ENCODE results near the gene GHITM. TPM values are rescaled to one million over a fixed set of nuclear protein-coding genes. Genes with fewer than 3 reads are reported as not detected.

Gene GHITM
- total RNA-seq, 1 experiment from 2014 or later: 272 TPM

GRCh38 chr10:84194424-84195043 is 55.2 kb downstream of the GHITM start, which contains the start of gene CDHR1:
Gene CDHR1, plus strand, starts transcription at chr10:84194537. Its CDS starts 224 bp downstream, at chr10:84194761.
- H3K27me3 Mint-ChIP-seq (ENCODE audit: insufficient read depth, unreplicated experiment): peaks cover 35% of the 10 kb centered on the region
- no peak for TF ChIP-seq CTCF (IDR thresholded peaks at IDR 0.05; ENCODE audit: unreplicated experiment)
- H3K36me3 Mint-ChIP-seq (ENCODE audit: insufficient read depth, unreplicated experiment): no peaks in the 10 kb centered on the region
- no peak for DNase-seq (ENCODE audit: unreplicated experiment)
- no TSS peak for BruUV-seq (replicated peaks)
- peaks cover 7% of the 10 kb centered on the region for H3K4me1 Mint-ChIP-seq (ENCODE audit: insufficient read depth, unreplicated experiment)
- no peaks in the 10 kb centered on the region for H3K9me3 Mint-ChIP-seq (ENCODE audit: unreplicated experiment)
- H3K4me3 Mint-ChIP-seq (ENCODE audit: unreplicated experiment): no peak within 1 kb of the TSS
- intact Hi-C loops (cut with micrococcal nuclease): no loop called here
- no peak within 1 kb of the TSS for H3K27ac Mint-ChIP-seq (ENCODE audit: low read depth, unreplicated experiment)
- ChIA-PET CTCF (interaction anchor here (0.5 to 4.8 kb wide), 5 partner anchors 9 to 33 kb away, joined by 3 to 58 read pairs (median 4); no protein-coding TSS in a partner anchor), POLR2A (no interaction called here)

GRCh38 chr10:84195044-84195830 is 55.9 kb downstream of the GHITM start:
- Mint-ChIP-seq H3K9me3 (ENCODE audit: unreplicated experiment) (no peaks in the 10 kb centered on the region), H3K4me1 (ENCODE audit: insufficient read depth, unreplicated experiment) (peaks cover 7% of the 10 kb centered on the region), H3K27me3 (ENCODE audit: insufficient read depth, unreplicated experiment) (peaks cover 41% of the 10 kb centered on the region), H3K4me3 (ENCODE audit: unreplicated experiment) (no peak overlapping the region), H3K36me3 (ENCODE audit: insufficient read depth, unreplicated experiment) (no peaks in the 10 kb centered on the region), H3K27ac (ENCODE audit: low read depth, unreplicated experiment) (no peak overlapping the region)
- no peak for TF ChIP-seq CTCF (IDR thresholded peaks at IDR 0.05; ENCODE audit: unreplicated experiment)
- no peak for DNase-seq (ENCODE audit: unreplicated experiment)
- intact Hi-C loops (cut with micrococcal nuclease): no loop called here
- ChIA-PET POLR2A (no interaction called here), CTCF (interaction anchor here (0.5 to 2.8 kb wide), 4 partner anchors 9 to 47 kb away, joined by 3 to 11 read pairs (median 4); no protein-coding TSS in a partner anchor)
- no TSS peak for BruUV-seq (replicated peaks)

GRCh38 chr10:84196083-84196482 is 56.8 kb downstream of the GHITM start:
- ChIA-PET CTCF (interaction anchor here (1.2 to 2.8 kb wide), 3 partner anchors 9 to 48 kb away, joined by 3 to 11 read pairs (median 4); no protein-coding TSS in a partner anchor), POLR2A (no interaction called here)
- H3K27me3 Mint-ChIP-seq (ENCODE audit: insufficient read depth, unreplicated experiment): peaks cover 46% of the 10 kb centered on the region
- no peak overlapping the region for H3K27ac Mint-ChIP-seq (ENCODE audit: low read depth, unreplicated experiment)
- no peak for DNase-seq (ENCODE audit: unreplicated experiment)
- peaks cover 6% of the 10 kb centered on the region for H3K4me1 Mint-ChIP-seq (ENCODE audit: insufficient read depth, unreplicated experiment)
- intact Hi-C loops (cut with micrococcal nuclease): no loop called here
- BruUV-seq (replicated peaks): no TSS peak
- no peaks in the 10 kb centered on the region for H3K36me3 Mint-ChIP-seq (ENCODE audit: insufficient read depth, unreplicated experiment)
- H3K4me3 Mint-ChIP-seq (ENCODE audit: unreplicated experiment): no peak overlapping the region
- H3K9me3 Mint-ChIP-seq (ENCODE audit: unreplicated experiment): no peaks in the 10 kb centered on the region
- no peak for TF ChIP-seq CTCF (IDR thresholded peaks at IDR 0.05; ENCODE audit: unreplicated experiment)

- Mint-ChIP-seq H3K4me3 (ENCODE audit: unreplicated experiment) (no peak overlapping the region), H3K36me3 (ENCODE audit: insufficient read depth, unreplicated experiment) (no peaks in the 10 kb centered on the region), H3K4me1 (ENCODE audit: insufficient read depth, unreplicated experiment) (no peaks in the 10 kb centered on the region), H3K27ac (ENCODE audit: low read depth, unreplicated experiment) (no peak overlapping the region), H3K27me3 (ENCODE audit: insufficient read depth, unreplicated experiment) (peaks cover 46% of the 10 kb centered on the region), H3K9me3 (ENCODE audit: unreplicated experiment) (no peaks in the 10 kb centered on the region)
- ChIA-PET POLR2A (no interaction called here), CTCF (interaction anchor here (0.6 to 2.8 kb wide), 5 partner anchors 8 to 49 kb away, joined by 3 to 11 read pairs (median 3); no protein-coding TSS in a partner anchor)
- no peak for DNase-seq (ENCODE audit: unreplicated experiment)
- intact Hi-C loops (cut with micrococcal nuclease): no loop called here
- no peak for TF ChIP-seq CTCF (IDR thresholded peaks at IDR 0.05; ENCODE audit: unreplicated experiment)
- no TSS peak for BruUV-seq (replicated peaks)
Measured at GRCh38 chr10:84196941-84197340, 57.6 kb downstream of the GHITM start.
